Colonic mucosa (tissue), 4 donors: Measurements from ENCODE around the gene SCGB1D2. TPM values are rescaled to one million over a fixed set of nuclear protein-coding genes. Genes with fewer than 3 reads are reported as not detected.
A peak's percentile ranks its signal among the peaks of the same experiment; 100 is the strongest.
"Not testable (repeated sequence)": the region's sequence is repeated elsewhere in the genome, so short reads cannot be mapped to it uniquely, and the experiment has no call there.

Experiments
- DNase-seq: peaks from one replicate; pipeline ENCODE4 v3.0.0-alpha.2; 2020
- H3K27ac ChIP-seq: fragments of 200-600 bp; one replicate; pipeline ENCODE4 v1.8.0; 2021
- H3K27me3 ChIP-seq: fragments of 200-600 bp; one replicate; pipeline ENCODE4 v1.8.0; 2021
- H3K36me3 ChIP-seq: fragments of 200-600 bp; one replicate; pipeline ENCODE4 v1.8.0; 2021
- H3K4me1 ChIP-seq: fragments of 200-600 bp; one replicate; pipeline ENCODE4 v1.8.0; 2021; ENCODE audit warnings: mild to moderate bottlenecking
- H3K4me3 ChIP-seq: fragments of 200-600 bp; one replicate; pipeline ENCODE4 v1.8.0; 2021
- H3K9ac ChIP-seq, 2 donors: one replicate each; pipeline ENCODE4 v1.7.0; 2013; ENCODE audit warnings: control low read depth in 2 of 2, low read depth in 2 of 2, low read length in 2 of 2
- H3K9me3 ChIP-seq: fragments of 200-600 bp; one replicate; pipeline ENCODE4 v1.8.0; 2021
- intact Hi-C: fragments of 100-400 bp; cut with DNase I; formaldehyde crosslinking; loops from one replicate; pipeline ENCODE4 v1.14.1; 2022
- total RNA-seq, 2 donors: library from RNA; stranded (reverse); fragmentation: NEBNext Ultra II Directional in 1 of 2; extraction: Animal tissue kit (Norgen Biotek cat#: 25700) in 1 of 2; gene quantifications; one replicate each; pipeline ENCODE4 v1.2.1, GENCODE V29; 2021
- TF ChIP-seq, protein P1 (sequence below): fragments of 200-600 bp; IDR thresholded peaks from one replicate; pipeline ENCODE4 v1.8.0; 2022; ENCODE audit warnings: antibody characterized with exemption, mild to moderate bottlenecking
- donor health status: healthy.
- donor health status: DM: no; HTN: no; CAD: no.
- donor health status: DM: no; HTN: no; CAD: no.

The SCGB1D2 gene
- total RNA-seq, 2 donors from 2014 or later: not detected

GRCh38 chr11:62204430-62204829 is 37.6 kb upstream of the SCGB1D2 start:
- H3K4me3 ChIP-seq: no peak overlapping the region
- no peak for DNase-seq

GRCh38 chr11:62205441-62205840 is 36.6 kb upstream of the SCGB1D2 start:
- no peak overlapping the region for H3K9ac ChIP-seq
- no peaks in the 10 kb centered on the region for H3K36me3 ChIP-seq
- no peak for DNase-seq
- H3K4me1 ChIP-seq: no peaks in the 10 kb centered on the region
- no peak overlapping the region for H3K27ac ChIP-seq
- TF ChIP-seq, protein P1, sequence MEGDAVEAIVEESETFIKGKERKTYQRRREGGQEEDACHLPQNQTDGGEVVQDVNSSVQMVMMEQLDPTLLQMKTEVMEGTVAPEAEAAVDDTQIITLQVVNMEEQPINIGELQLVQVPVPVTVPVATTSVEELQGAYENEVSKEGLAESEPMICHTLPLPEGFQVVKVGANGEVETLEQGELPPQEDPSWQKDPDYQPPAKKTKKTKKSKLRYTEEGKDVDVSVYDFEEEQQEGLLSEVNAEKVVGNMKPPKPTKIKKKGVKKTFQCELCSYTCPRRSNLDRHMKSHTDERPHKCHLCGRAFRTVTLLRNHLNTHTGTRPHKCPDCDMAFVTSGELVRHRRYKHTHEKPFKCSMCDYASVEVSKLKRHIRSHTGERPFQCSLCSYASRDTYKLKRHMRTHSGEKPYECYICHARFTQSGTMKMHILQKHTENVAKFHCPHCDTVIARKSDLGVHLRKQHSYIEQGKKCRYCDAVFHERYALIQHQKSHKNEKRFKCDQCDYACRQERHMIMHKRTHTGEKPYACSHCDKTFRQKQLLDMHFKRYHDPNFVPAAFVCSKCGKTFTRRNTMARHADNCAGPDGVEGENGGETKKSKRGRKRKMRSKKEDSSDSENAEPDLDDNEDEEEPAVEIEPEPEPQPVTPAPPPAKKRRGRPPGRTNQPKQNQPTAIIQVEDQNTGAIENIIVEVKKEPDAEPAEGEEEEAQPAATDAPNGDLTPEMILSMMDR: no peak
- H3K27me3 ChIP-seq: no peaks in the 10 kb centered on the region
- H3K4me3 ChIP-seq: no peak overlapping the region
- intact Hi-C loops: loop anchor here (5.0 kb wide), 1 partner anchor 33 kb away; no protein-coding TSS in a partner anchor
- H3K9me3 ChIP-seq: no peaks in the 10 kb centered on the region

More at GRCh38 chr11:62204430-62204829, 37.6 kb upstream of the SCGB1D2 start:
- Histone ChIP-seq H3K27me3 (no peaks in the 10 kb centered on the region), H3K9ac (no peak overlapping the region), H3K4me1 (no peaks in the 10 kb centered on the region), H3K36me3 (no peaks in the 10 kb centered on the region), H3K27ac (no peak overlapping the region), H3K9me3 (no peaks in the 10 kb centered on the region)
- intact Hi-C loops: no loop called here
- TF ChIP-seq, protein P1: no peak

GRCh38 chr11:62206276-62207066 is 35.6 kb upstream of the SCGB1D2 start:
- not testable (repeated sequence) for H3K27ac ChIP-seq, DNase-seq, H3K27me3 ChIP-seq

DNA sequence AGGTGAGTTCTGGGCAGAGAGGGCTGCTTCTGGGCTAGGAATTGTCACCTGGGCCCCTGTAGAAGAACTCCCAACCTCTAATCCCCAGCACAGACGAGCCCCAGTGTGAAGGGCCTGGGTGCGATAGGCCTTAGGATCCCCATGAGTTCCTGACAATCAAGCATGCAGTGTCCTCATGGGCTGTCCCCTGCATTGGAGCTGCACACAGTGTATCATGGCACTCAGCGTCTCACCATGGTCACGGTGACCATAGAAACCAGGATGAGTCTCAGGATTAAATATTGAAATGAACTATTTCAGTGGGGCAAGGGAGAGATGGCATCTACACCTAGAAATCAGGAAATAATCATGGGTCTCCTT is 33.3 kb upstream of the SCGB1D2 start:
- intact Hi-C loops: loop anchor here (5.0 kb wide), 1 partner anchor 36 kb away; no protein-coding TSS in a partner anchor
- Histone ChIP-seq H3K27ac (no peak overlapping the region), H3K9ac (no peak overlapping the region), H3K4me3 (no peak overlapping the region), H3K4me1 (no peaks in the 10 kb centered on the region), H3K9me3 (no peaks in the 10 kb centered on the region), H3K36me3 (no peaks in the 10 kb centered on the region), H3K27me3 (no peaks in the 10 kb centered on the region)
- no peak for DNase-seq
- TF ChIP-seq, protein P1: no peak

More at GRCh38 chr11:62206276-62207066, 35.6 kb upstream of the SCGB1D2 start:
- not testable (repeated sequence) for H3K9me3 ChIP-seq, H3K9ac ChIP-seq, H3K36me3 ChIP-seq, H3K4me1 ChIP-seq, H3K4me3 ChIP-seq
- intact Hi-C loops: loop anchor here (5.0 kb wide), 1 partner anchor 34 kb away; no protein-coding TSS in a partner anchor

DNA sequence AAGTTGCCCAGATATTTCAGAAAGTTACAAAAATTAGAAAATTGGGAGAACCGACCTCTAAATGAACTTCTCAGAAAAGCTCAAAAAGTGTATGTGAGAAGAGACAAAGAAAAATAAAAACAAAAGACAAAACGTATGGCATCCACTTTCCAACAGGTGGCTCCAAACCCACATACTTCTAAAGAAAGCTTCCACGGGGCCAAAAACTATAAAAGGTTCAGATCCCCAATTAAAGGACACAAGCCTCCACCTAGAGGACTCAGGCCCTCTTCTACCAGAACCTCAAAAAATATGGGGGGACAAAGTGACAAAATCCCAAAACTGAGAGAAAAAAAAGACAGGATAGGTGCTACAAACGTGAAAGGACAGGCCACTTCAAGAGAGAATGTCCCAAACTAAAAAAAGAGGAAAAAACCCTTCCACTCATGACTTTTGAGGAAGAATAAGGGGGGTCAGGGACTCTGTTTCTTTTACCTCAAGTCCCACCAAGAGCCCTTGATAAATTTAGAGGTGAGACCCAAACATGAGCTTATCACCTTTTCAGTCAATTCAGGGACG is 24.8 kb upstream of the SCGB1D2 start:
- Histone ChIP-seq H3K27ac (no peak overlapping the region), H3K9me3 (no peaks in the 10 kb centered on the region), H3K4me1 (no peaks in the 10 kb centered on the region), H3K27me3 (no peaks in the 10 kb centered on the region), H3K4me3 (no peak overlapping the region), H3K36me3 (no peaks in the 10 kb centered on the region), H3K9ac (no peak overlapping the region)
- intact Hi-C loops: loop anchor here (5.0 kb wide), 1 partner anchor 160 kb away; no protein-coding TSS in a partner anchor
- no peak for DNase-seq
- TF ChIP-seq, protein P1: peak; percentile 18

- DNase-seq: no peak
- no peak overlapping the region for H3K27ac ChIP-seq
- H3K4me3 ChIP-seq: no peak overlapping the region
- H3K9ac ChIP-seq: no peak overlapping the region
- intact Hi-C loops: loop anchor here (5.0 kb wide), 1 partner anchor 91 kb away; no protein-coding TSS in a partner anchor
- no peaks in the 10 kb centered on the region for H3K27me3 ChIP-seq
- H3K9me3 ChIP-seq: peaks cover 10% of the 10 kb centered on the region
- no peaks in the 10 kb centered on the region for H3K36me3 ChIP-seq
- H3K4me1 ChIP-seq: no peaks in the 10 kb centered on the region
- TF ChIP-seq, protein P1: no peak
Measured at GRCh38 chr11:62221498-62221897, 20.5 kb upstream of the SCGB1D2 start.
